IMR-90 (cell line): ENCODE data around the gene OR4F6. TPM values are rescaled to one million over a fixed set of nuclear protein-coding genes. Genes with fewer than 3 reads are reported as not detected.

ENCODE experiments used
- ATAC-seq: fragments of 200-7000 bp; cut with Tn5 transposase; 2 replicates; pipeline ENCODE4 v1.9.1; 2020; ENCODE audit warnings: low read depth, mild to moderate bottlenecking, moderate library complexity
- BruUV-seq: library from RNA; stranded (reverse); fragments of 400-500 nt; replicated peaks from 2 replicates; lab custom pipeline; 2021; lab: Mats Ljungman, UMichigan
- CTCF ChIA-PET: fragments of 300-600 bp; formaldehyde crosslinking; extraction: SDS; loops from one replicate; lab custom pipeline; 2021; ENCODE audit warnings: antibody characterized with exemption; lab: Yijun Ruan, JAX
- POLR2A ChIA-PET: fragments of 300-600 bp; sonication (Branson Sonifier 250); formaldehyde crosslinking; loops from one replicate; lab custom pipeline; 2022; ENCODE audit warnings: antibody characterized with exemption; ENCODE audit not compliant: unreplicated experiment; lab: Charles Lee
- DNase-seq: peaks from one replicate; pipeline ENCODE4 v3.0.0; 2013
- H2AFZ ChIP-seq: replicated peaks from 2 replicates; pipeline ENCODE3; 2013; ENCODE audit warnings: low read length, mild to moderate bottlenecking; ENCODE audit not compliant: poor library complexity
- H2AK5ac ChIP-seq: 2 replicates; pipeline ENCODE4 v1.6.1; 2013; ENCODE audit warnings: low read depth, low read length, inconsistent platforms
- H2AK9ac ChIP-seq: replicated peaks from 2 replicates; pipeline ENCODE3; 2013; ENCODE audit warnings: mild to moderate bottlenecking, low read depth, low read length, moderate library complexity; ENCODE audit not compliant: poor library complexity
- H2BK120ac ChIP-seq: 2 replicates; pipeline ENCODE4 v1.6.1; 2013; ENCODE audit warnings: low read depth, low read length, inconsistent platforms
- H2BK15ac ChIP-seq: 3 replicates; pipeline ENCODE4 v1.6.1; 2013; ENCODE audit warnings: low read depth, low read length, inconsistent platforms
- H2BK20ac ChIP-seq: 2 replicates; pipeline ENCODE4 v1.6.1; 2013; ENCODE audit warnings: low read depth, mild to moderate bottlenecking, inconsistent platforms, low read length, moderate library complexity
- H2BK5ac ChIP-seq: 2 replicates; pipeline ENCODE4 v1.6.1; 2013; ENCODE audit warnings: mild to moderate bottlenecking, low read depth, low read length, inconsistent platforms; ENCODE audit not compliant: poor library complexity, severe bottlenecking
- H3K14ac ChIP-seq: replicated peaks from 2 replicates; pipeline ENCODE4 v1.6.1; 2013; ENCODE audit warnings: low read depth, low read length, inconsistent platforms
- H3K18ac ChIP-seq: 2 replicates; pipeline ENCODE4 v1.6.1; 2013; ENCODE audit warnings: low read depth, low read length, control low read depth
- H3K23ac ChIP-seq: 2 replicates; pipeline ENCODE4 v1.6.1; 2013; ENCODE audit warnings: low read depth, low read length, inconsistent platforms
- H3K27ac ChIP-seq: 2 replicates; pipeline ENCODE4 v1.5.1; 2013; ENCODE audit warnings: mild to moderate bottlenecking, control low read depth, low read length; ENCODE audit not compliant: insufficient read depth
- H3K27me3 ChIP-seq: 2 replicates; pipeline ENCODE4 v1.6.1; 2013; ENCODE audit warnings: low read length; ENCODE audit not compliant: control insufficient read depth, insufficient read depth
- H3K36me3 ChIP-seq: 2 replicates; pipeline ENCODE4 v1.6.1; 2013; ENCODE audit warnings: low read length, mixed read lengths; ENCODE audit not compliant: control insufficient read depth, insufficient read depth
- H3K4ac ChIP-seq: 2 replicates; pipeline ENCODE4 v1.6.1; 2013; ENCODE audit warnings: low read depth, low read length, inconsistent platforms
- H3K4me1 ChIP-seq: 2 replicates; pipeline ENCODE4 v1.6.1; 2013; ENCODE audit warnings: low read length, mixed read lengths; ENCODE audit not compliant: control insufficient read depth, insufficient read depth
- H3K4me2 ChIP-seq: 2 replicates; pipeline ENCODE4 v1.6.1; 2013; ENCODE audit warnings: low read depth, mild to moderate bottlenecking, control low read depth, low read length, moderate library complexity
- H3K4me3 ChIP-seq: 2 replicates; pipeline ENCODE4 v1.5.1; 2013; ENCODE audit warnings: low read depth, mild to moderate bottlenecking, control low read depth, low read length, moderate library complexity; ENCODE audit not compliant: insufficient read depth
- H3K56ac ChIP-seq: 2 replicates; pipeline ENCODE4 v1.6.1; 2013; ENCODE audit warnings: low read length, inconsistent platforms; ENCODE audit not compliant: insufficient read depth; ENCODE audit errors: extremely low read depth
- H3K79me1 ChIP-seq, 2 experiments: 2 replicates each; pipeline ENCODE4 v1.6.1; 2013; ENCODE audit warnings: low read length in 2 of 2, inconsistent platforms in 1 of 2, low read depth in 1 of 2
- H3K9ac ChIP-seq: 2 replicates; pipeline ENCODE4 v1.6.1; 2013; ENCODE audit warnings: low read depth, low read length, control low read depth
- H3K9me1 ChIP-seq: 2 replicates; pipeline ENCODE4 v1.6.1; 2013; ENCODE audit warnings: low read length, inconsistent platforms; ENCODE audit not compliant: insufficient read depth
- H3K9me3 ChIP-seq: 2 replicates; pipeline ENCODE4 v1.6.1; 2013; ENCODE audit warnings: low read length; ENCODE audit not compliant: control insufficient read depth, insufficient read depth
- H4K20me1 ChIP-seq: 2 replicates; pipeline ENCODE4 v1.6.1; 2013; ENCODE audit warnings: low read length, inconsistent platforms; ENCODE audit not compliant: insufficient read depth
- H4K5ac ChIP-seq: 2 replicates; pipeline ENCODE4 v1.6.1; 2013; ENCODE audit warnings: mild to moderate bottlenecking, low read depth, low read length, control low read depth
- H4K8ac ChIP-seq, 2 experiments: 2 replicates each; pipeline ENCODE4 v1.6.1; 2013; ENCODE audit warnings: low read depth in 2 of 2, low read length in 2 of 2, control low read depth in 1 of 2, inconsistent platforms in 1 of 2
- H4K91ac ChIP-seq: 2 replicates; pipeline ENCODE4 v1.6.1; 2013; ENCODE audit warnings: low read depth, low read length, inconsistent platforms; ENCODE audit not compliant: insufficient read depth
- CHD1 ChIP-seq: IDR thresholded peaks from 2 replicates; pipeline ENCODE4 v1.6.1; 2012; ENCODE audit warnings: low read depth, low read length, improper control_type of control experiment
- MAFK ChIP-seq: IDR thresholded peaks from 2 replicates; pipeline ENCODE4 v1.6.1; 2012; ENCODE audit warnings: low read depth, low read length, improper control_type of control experiment
- MAZ ChIP-seq: IDR thresholded peaks from 2 replicates; pipeline ENCODE4 v1.6.1; 2012; ENCODE audit warnings: low read depth, mild to moderate bottlenecking, low read length, improper control_type of control experiment, moderate library complexity, borderline replicate concordance
- MXI1 ChIP-seq: IDR thresholded peaks from 2 replicates; pipeline ENCODE4 v1.6.1; 2012; ENCODE audit warnings: low read depth, mild to moderate bottlenecking, low read length, moderate library complexity, borderline replicate concordance
- NFE2L2 ChIP-seq: fragments of 150-350 bp; IDR thresholded peaks from 2 replicates; pipeline ENCODE4 v1.6.1; 2016; ENCODE audit warnings: low read depth, mild to moderate bottlenecking, low read length
- POLR2A ChIP-seq: IDR thresholded peaks from 2 replicates; pipeline ENCODE4 v1.6.1; 2012; ENCODE audit warnings: mild to moderate bottlenecking, low read depth, low read length
- RCOR1 ChIP-seq: IDR thresholded peaks from 2 replicates; pipeline ENCODE4 v1.6.1; 2012; ENCODE audit warnings: mild to moderate bottlenecking, low read length, improper control_type of control experiment; ENCODE audit not compliant: insufficient replicate concordance
- RFX5 ChIP-seq: IDR thresholded peaks from 2 replicates; pipeline ENCODE4 v1.8.0; 2012; ENCODE audit warnings: low read depth, mild to moderate bottlenecking, low read length, moderate library complexity
- WGBS, 2 experiments: methylation state at CpG; one replicate each; pipeline versions ENCODE4 v1.1.5 to v1.1.7; 2013; ENCODE audit warnings: missing lambda C conversion rate in 2 of 2; ENCODE audit not compliant: insufficient read length in 1 of 2; ENCODE audit errors: extremely low coverage in 2 of 2; 5-methylcytosine and 5-hydroxymethylcytosine counted together
- dilution Hi-C: fragments of 300-500 bp; cut with HindIII; formaldehyde crosslinking; loops from one replicate; pipeline ENCODE4 v1.14.3; 2018; ENCODE audit warnings: low sequenced_read_pairs; ENCODE audit not compliant: unreplicated experiment
- in situ Hi-C: fragments of 300-500 bp; cut with MboI; formaldehyde crosslinking; loops from 3 replicates; pipeline ENCODE4 v1.14.3; 2019; ENCODE audit warnings: low sequenced_read_pairs, inconsistent platforms, mixed read lengths
- intact Hi-C: fragments of 100-400 bp; cut with micrococcal nuclease; formaldehyde crosslinking; loops from 2 replicates; pipeline ENCODE4 v1.10.0; 2022
- polyA plus RNA-seq, 3 experiments: library from polyadenylated mRNA; depleted of rRNA; stranded (reverse); fragments of >200 nt; gene quantifications; 2 replicates each; pipeline ENCODE4 v1.2.3, GENCODE V29; 2012; ENCODE audit warnings: low replicate concordance in 1 of 3
- total RNA-seq: library from RNA; depleted of rRNA; stranded (reverse); fragments of >200 nt; gene quantifications from 2 replicates; pipeline ENCODE4 v1.2.3, GENCODE V29; 2012
- TF ChIP-seq, protein P1 (sequence below): fragments of 150-350 bp; IDR thresholded peaks from 2 replicates; pipeline ENCODE4 v1.6.1; 2016; ENCODE audit warnings: low read depth, mild to moderate bottlenecking, low read length, moderate library complexity, borderline replicate concordance
- TF ChIP-seq, protein P2 (sequence below): fragments of 150-350 bp; IDR thresholded peaks from 2 replicates; pipeline ENCODE4 v1.6.1; 2017; ENCODE audit warnings: mild to moderate bottlenecking, antibody characterized with exemption, low read length, low read depth

OR4F6 gene
- total and polyA plus RNA-seq, 2 of the 4 experiments (the other 2 are of a cell fraction) = not detected

GRCh38 chr15:101810456-101810855 is 7.1 kb downstream of the OR4F6 start:
- BruUV-seq = no TSS peak
- Histone ChIP-seq H3K79me1 (no peaks in the 10 kb centered on the region), H3K27ac (no peak overlapping the region), H3K14ac (no peak overlapping the region), H4K20me1 (no peaks in the 10 kb centered on the region), H2BK120ac (no peak overlapping the region), H3K4me3 (no peak overlapping the region), H3K9me3 (no peaks in the 10 kb centered on the region), H3K56ac (no peak overlapping the region), H2BK5ac (no peak overlapping the region), H3K18ac (no peak overlapping the region), H3K4me1 (peaks cover 8% of the 10 kb centered on the region), H2AK5ac (no peak overlapping the region), H2BK15ac (no peak overlapping the region), H3K27me3 (no peaks in the 10 kb centered on the region), H2BK20ac (no peak overlapping the region; the same call in 1 of the 2 replicates), H4K91ac (no peak overlapping the region), H2AFZ (no peak overlapping the region), H3K36me3 (no peaks in the 10 kb centered on the region), H2AK9ac (no peak overlapping the region), H3K4ac (no peak overlapping the region), H4K8ac (no peak overlapping the region), H3K9me1 (0 out of 2 replicates have a peak, but pooled peaks cover 3% of the 10 kb centered on the region), H4K5ac (no peak overlapping the region), H3K23ac (no peak overlapping the region), H3K9ac (no peak overlapping the region), H3K4me2 (no peak overlapping the region)
- no peak for DNase-seq
- in situ Hi-C loops (no loop called here), intact Hi-C loops (no loop called here), dilution Hi-C loops (no loop called here)
- CTCF ChIA-PET = no interaction called here
- no peak for ATAC-seq
- POLR2A ChIA-PET = no interaction called here
- WGBS, 2 experiments = no CpG with 5 or more reads among the region's 1 CpG
- TF ChIP-seq, protein P1, sequence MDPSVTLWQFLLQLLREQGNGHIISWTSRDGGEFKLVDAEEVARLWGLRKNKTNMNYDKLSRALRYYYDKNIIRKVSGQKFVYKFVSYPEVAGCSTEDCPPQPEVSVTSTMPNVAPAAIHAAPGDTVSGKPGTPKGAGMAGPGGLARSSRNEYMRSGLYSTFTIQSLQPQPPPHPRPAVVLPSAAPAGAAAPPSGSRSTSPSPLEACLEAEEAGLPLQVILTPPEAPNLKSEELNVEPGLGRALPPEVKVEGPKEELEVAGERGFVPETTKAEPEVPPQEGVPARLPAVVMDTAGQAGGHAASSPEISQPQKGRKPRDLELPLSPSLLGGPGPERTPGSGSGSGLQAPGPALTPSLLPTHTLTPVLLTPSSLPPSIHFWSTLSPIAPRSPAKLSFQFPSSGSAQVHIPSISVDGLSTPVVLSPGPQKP = no peak
- TF ChIP-seq MAZ (no peak), POLR2A (no peak), MAFK (no peak), RFX5 (no peak), NFE2L2 (no peak), MXI1 (no peak), RCOR1 (no peak), CHD1 (no peak)
- TF ChIP-seq, protein P2, sequence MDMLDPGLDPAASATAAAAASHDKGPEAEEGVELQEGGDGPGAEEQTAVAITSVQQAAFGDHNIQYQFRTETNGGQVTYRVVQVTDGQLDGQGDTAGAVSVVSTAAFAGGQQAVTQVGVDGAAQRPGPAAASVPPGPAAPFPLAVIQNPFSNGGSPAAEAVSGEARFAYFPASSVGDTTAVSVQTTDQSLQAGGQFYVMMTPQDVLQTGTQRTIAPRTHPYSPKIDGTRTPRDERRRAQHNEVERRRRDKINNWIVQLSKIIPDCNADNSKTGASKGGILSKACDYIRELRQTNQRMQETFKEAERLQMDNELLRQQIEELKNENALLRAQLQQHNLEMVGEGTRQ = no peak
